KOPT-K1 (cell line): ENCODE data around the gene ZMYM2.

Source experiments
- H3K27ac ChIP-seq: fragments of 200-600 bp; sonication (generic); 2 replicates; pipeline ENCODE4 v1.5.1; 2016; ENCODE audit warnings: antibody characterized with exemption, mild to moderate bottlenecking, low read depth, low read length; ENCODE audit not compliant: poor library complexity, severe bottlenecking
- H3K36me3 ChIP-seq: fragments of 200-600 bp; sonication (generic); 2 replicates; pipeline ENCODE4 v1.5.1; 2017; ENCODE audit warnings: antibody characterized with exemption, mild to moderate bottlenecking, low read length, moderate library complexity; ENCODE audit not compliant: insufficient read depth
- H3K9me3 ChIP-seq: fragments of 200-600 bp; sonication (generic); 2 replicates; pipeline ENCODE4 v1.5.1; 2017; ENCODE audit warnings: antibody characterized with exemption, low read length, mild to moderate bottlenecking; ENCODE audit not compliant: insufficient read depth, poor library complexity, severe bottlenecking

Gene ZMYM2

GRCh38 chr13:20099319-20099718, 140.8 kb downstream of the ZMYM2 start:
- Histone ChIP-seq H3K9me3 (no peaks in the 10 kb centered on the region), H3K27ac (no peak overlapping the region), H3K36me3 (no peaks in the 10 kb centered on the region)

- no peaks in the 10 kb centered on the region for H3K9me3 ChIP-seq
- H3K36me3 ChIP-seq, result no peaks in the 10 kb centered on the region
- H3K27ac ChIP-seq, result no peak overlapping the region
Observed at GRCh38 chr13:20101467-20102316, 143.2 kb downstream of the ZMYM2 start.

GRCh38 chr13:20102525-20103180, 144.1 kb downstream of the ZMYM2 start:
- Histone ChIP-seq H3K27ac (no peak overlapping the region), H3K36me3 (no peaks in the 10 kb centered on the region), H3K9me3 (no peaks in the 10 kb centered on the region)

GRCh38 chr13:20105161-20105689, 146.7 kb downstream of the ZMYM2 start:
- no peaks in the 10 kb centered on the region for H3K9me3 ChIP-seq
- no peak overlapping the region for H3K27ac ChIP-seq
- no peaks in the 10 kb centered on the region for H3K36me3 ChIP-seq

GRCh38 chr13:20106742-20107141, 148.2 kb downstream of the ZMYM2 start:
- no peak overlapping the region for H3K27ac ChIP-seq
- H3K9me3 ChIP-seq, result no peaks in the 10 kb centered on the region

GRCh38 chr13:20109037-20109436, 150.5 kb downstream of the ZMYM2 start:
- H3K9me3 ChIP-seq, result no peaks in the 10 kb centered on the region
- no peaks in the 10 kb centered on the region for H3K36me3 ChIP-seq
- H3K27ac ChIP-seq, result no peak overlapping the region

More at GRCh38 chr13:20106742-20107141, 148.2 kb downstream of the ZMYM2 start:
- no peaks in the 10 kb centered on the region for H3K36me3 ChIP-seq

- no peaks in the 10 kb centered on the region for H3K36me3 ChIP-seq
- H3K27ac ChIP-seq, result no peak overlapping the region
- H3K9me3 ChIP-seq, result no peaks in the 10 kb centered on the region
Observed at GRCh38 chr13:20114066-20114610, 155.6 kb downstream of the ZMYM2 start.

GRCh38 chr13:20116213-20116612, 157.7 kb downstream of the ZMYM2 start:
- no peaks in the 10 kb centered on the region for H3K9me3 ChIP-seq
- H3K27ac ChIP-seq, result no peak overlapping the region
- no peaks in the 10 kb centered on the region for H3K36me3 ChIP-seq

GRCh38 chr13:20118268-20119140, 160.0 kb downstream of the ZMYM2 start:
- Histone ChIP-seq H3K9me3 (no peaks in the 10 kb centered on the region), H3K27ac (peak overlapping the region; percentile 62), H3K36me3 (no peaks in the 10 kb centered on the region)

- H3K9me3 ChIP-seq, result no peaks in the 10 kb centered on the region
- H3K27ac ChIP-seq, result peak overlapping the region; percentile 62
- no peaks in the 10 kb centered on the region for H3K36me3 ChIP-seq
Observed at GRCh38 chr13:20119960-20120359, 161.4 kb downstream of the ZMYM2 start.

- Histone ChIP-seq H3K9me3 (no peaks in the 10 kb centered on the region), H3K36me3 (no peaks in the 10 kb centered on the region), H3K27ac (peak overlapping the region; percentile 62)
Observed at GRCh38 chr13:20121159-20121525, 162.6 kb downstream of the ZMYM2 start.

- H3K36me3 ChIP-seq, result no peaks in the 10 kb centered on the region
- no peak overlapping the region for H3K27ac ChIP-seq
- H3K9me3 ChIP-seq, result no peaks in the 10 kb centered on the region
Observed at GRCh38 chr13:20124303-20124702, 165.8 kb downstream of the ZMYM2 start.

- H3K36me3 ChIP-seq, result no peaks in the 10 kb centered on the region
- no peaks in the 10 kb centered on the region for H3K9me3 ChIP-seq
- no peak overlapping the region for H3K27ac ChIP-seq
Observed at GRCh38 chr13:20125129-20125782, 166.7 kb downstream of the ZMYM2 start.

GRCh38 chr13:20125783-20126165, 167.2 kb downstream of the ZMYM2 start:
- no peak overlapping the region for H3K27ac ChIP-seq

More at GRCh38 chr13:20125783-20126165, 167.2 kb downstream of the ZMYM2 start:
- Histone ChIP-seq H3K9me3 (no peaks in the 10 kb centered on the region), H3K36me3 (no peaks in the 10 kb centered on the region)
